OCI-LY1 (cell line): ENCODE measurements around the gene RFPL2.

Source experiments
- H2AFZ ChIP-seq: fragments of 200-600 bp; sonication (generic), shearing (Covaris generic); 2 replicates; pipeline ENCODE4 v1.6.0; 2014; ENCODE audit warnings: antibody characterized with exemption, mild to moderate bottlenecking, low read length
- H3F3A ChIP-seq: fragments of 200-600 bp; sonication (generic), shearing (Covaris generic); 2 replicates; pipeline ENCODE4 v1.6.0; 2014; ENCODE audit warnings: mild to moderate bottlenecking, antibody characterized with exemption, low read length, moderate library complexity; ENCODE audit not compliant: insufficient read depth
- H3K27ac ChIP-seq: fragments of 200-600 bp; sonication (generic); 2 replicates; pipeline ENCODE4 v1.5.1; 2014; ENCODE audit warnings: low read length, mixed run types, mild to moderate bottlenecking, low read depth; ENCODE audit not compliant: poor library complexity, severe bottlenecking
- H3K27me3 ChIP-seq: fragments of 200-600 bp; sonication (generic); 2 replicates; pipeline ENCODE4 v1.6.0; 2014; ENCODE audit warnings: antibody characterized with exemption, mild to moderate bottlenecking, low read length, moderate library complexity; ENCODE audit not compliant: insufficient read depth
- H3K36me3 ChIP-seq: fragments of 200-600 bp; sonication (generic); 2 replicates; pipeline ENCODE4 v1.6.1; 2014; ENCODE audit warnings: mild to moderate bottlenecking, antibody characterized with exemption, low read length, moderate library complexity, mixed read lengths; ENCODE audit not compliant: insufficient read depth
- H3K4me1 ChIP-seq: fragments of 200-600 bp; sonication (generic); 2 replicates; pipeline ENCODE4 v1.5.1; 2014; ENCODE audit warnings: mild to moderate bottlenecking, low read length, moderate library complexity; ENCODE audit not compliant: insufficient read depth, severe bottlenecking
- H3K4me2 ChIP-seq: fragments of 200-600 bp; sonication (generic), shearing (Covaris generic); 2 replicates; pipeline ENCODE4 v1.6.1; 2014; ENCODE audit warnings: low read length
- H3K4me3 ChIP-seq: fragments of 200-600 bp; sonication (generic); 2 replicates; pipeline ENCODE4 v1.5.1; 2014; ENCODE audit warnings: low read length, low read depth, mild to moderate bottlenecking, mixed read lengths; ENCODE audit not compliant: poor library complexity, severe bottlenecking
- H3K79me2 ChIP-seq: fragments of 200-600 bp; shearing (Covaris generic); 2 replicates; pipeline ENCODE4 v1.6.1; 2016; ENCODE audit warnings: mixed run types, low read length, mixed read lengths; ENCODE audit not compliant: insufficient read depth
- H3K9ac ChIP-seq: fragments of 200-600 bp; sonication (generic), shearing (Covaris generic); 2 replicates; pipeline ENCODE4 v1.6.1; 2014; ENCODE audit warnings: mild to moderate bottlenecking, low read length, mixed read lengths
- H3K9me2 ChIP-seq: fragments of 200-600 bp; sonication (generic), shearing (Covaris generic); 2 replicates; pipeline ENCODE4 v1.6.1; 2014; ENCODE audit warnings: low read depth, mild to moderate bottlenecking, low read length, mixed read lengths
- H3K9me3 ChIP-seq: fragments of 200-600 bp; shearing (Covaris generic); 2 replicates; pipeline ENCODE4 v1.6.1; 2014; ENCODE audit warnings: low read length, mixed read lengths
- H4K20me1 ChIP-seq: fragments of 200-600 bp; sonication (generic), shearing (Covaris generic); 2 replicates; pipeline ENCODE4 v1.6.0; 2016; ENCODE audit warnings: mild to moderate bottlenecking, low read length; ENCODE audit not compliant: insufficient read depth
- CTCF ChIP-seq: fragments of 200-600 bp; sonication (generic), shearing (Covaris generic); IDR thresholded peaks from 2 replicates; pipeline ENCODE4 v1.5.1; 2017; ENCODE audit warnings: mild to moderate bottlenecking, antibody characterized with exemption, low read length, moderate library complexity, mixed read lengths
- EZH2 ChIP-seq: fragments of 200-600 bp; sonication (generic), shearing (Covaris generic); IDR thresholded peaks from 2 replicates; pipeline ENCODE4 v1.8.0; 2017; ENCODE audit warnings: borderline replicate concordance, mixed run types, mild to moderate bottlenecking, antibody characterized with exemption, low read length, moderate library complexity, mixed read lengths

RFPL2 gene

GRCh38 chr22:32217465-32217864, 12.6 kb upstream of the RFPL2 start:
- Histone ChIP-seq H3K4me3 (no peak overlapping the region), H3K4me2 (no peak overlapping the region), H4K20me1 (no peaks in the 10 kb centered on the region), H3K36me3 (no peaks in the 10 kb centered on the region), H2AFZ (no peak overlapping the region), H3K9ac (no peak overlapping the region), H3K9me2 (no peaks in the 10 kb centered on the region), H3K79me2 (no peaks in the 10 kb centered on the region), H3K27me3 (0 out of 2 replicates have a peak, but pooled peaks cover 6% of the 10 kb centered on the region), H3K4me1 (no peaks in the 10 kb centered on the region), H3K9me3 (no peaks in the 10 kb centered on the region), H3K27ac (no peak overlapping the region), H3F3A (no peaks in the 10 kb centered on the region)
- TF ChIP-seq CTCF, result no peak
- no peak for TF ChIP-seq EZH2

- H4K20me1 ChIP-seq, result no peaks in the 10 kb centered on the region
- H3K9me2 ChIP-seq, result no peaks in the 10 kb centered on the region
- no peaks in the 10 kb centered on the region for H3F3A ChIP-seq
- no peak overlapping the region for H3K9ac ChIP-seq
- H3K9me3 ChIP-seq, result no peaks in the 10 kb centered on the region
- H3K36me3 ChIP-seq, result no peaks in the 10 kb centered on the region
- TF ChIP-seq CTCF (no peak), EZH2 (no peak)
- no peak overlapping the region for H2AFZ ChIP-seq
- H3K4me3 ChIP-seq, result no peak overlapping the region
- 0 out of 2 replicates have a peak, but pooled peaks cover 6% of the 10 kb centered on the region for H3K27me3 ChIP-seq
- H3K4me1 ChIP-seq, result no peaks in the 10 kb centered on the region
- no peak overlapping the region for H3K4me2 ChIP-seq
- H3K79me2 ChIP-seq, result no peaks in the 10 kb centered on the region
- H3K27ac ChIP-seq, result no peak overlapping the region
Measured at GRCh38 chr22:32216911-32217310, 12.0 kb upstream of the RFPL2 start.

GRCh38 chr22:32211011-32211410, 6.1 kb upstream of the RFPL2 start:
- H3K27me3 ChIP-seq, result no peaks in the 10 kb centered on the region
- no peak overlapping the region for H2AFZ ChIP-seq
- H3F3A ChIP-seq, result no peaks in the 10 kb centered on the region
- H3K4me3 ChIP-seq, result no peak overlapping the region
- no peaks in the 10 kb centered on the region for H3K79me2 ChIP-seq
- no peak overlapping the region for H3K4me2 ChIP-seq
- H3K36me3 ChIP-seq, result no peaks in the 10 kb centered on the region
- H3K9me2 ChIP-seq, result no peaks in the 10 kb centered on the region
- no peaks in the 10 kb centered on the region for H3K4me1 ChIP-seq
- H4K20me1 ChIP-seq, result no peaks in the 10 kb centered on the region
- H3K9me3 ChIP-seq, result no peaks in the 10 kb centered on the region
- no peak overlapping the region for H3K9ac ChIP-seq
- H3K27ac ChIP-seq, result no peak overlapping the region
- no peak for TF ChIP-seq EZH2
- TF ChIP-seq CTCF, result no peak
